Hepatocyte (in vitro differentiated cells): ENCODE measurements around the gene RPAIN.

Source experiments
- EZH2 ChIP-seq: fragments of 200-600 bp; sonication (generic); IDR thresholded peaks from 2 replicates; pipeline ENCODE4 v1.6.1; 2016; ENCODE audit warnings: antibody characterized with exemption, mild to moderate bottlenecking, borderline replicate concordance
- TF ChIP-seq, protein P1 (sequence below): fragments of 200-600 bp; sonication (generic); IDR thresholded peaks from 2 replicates; pipeline ENCODE4 v1.5.1; 2016; ENCODE audit warnings: antibody characterized with exemption, mild to moderate bottlenecking; ENCODE audit not compliant: poor library complexity

- no peak for TF ChIP-seq EZH2
- TF ChIP-seq, protein P1, sequence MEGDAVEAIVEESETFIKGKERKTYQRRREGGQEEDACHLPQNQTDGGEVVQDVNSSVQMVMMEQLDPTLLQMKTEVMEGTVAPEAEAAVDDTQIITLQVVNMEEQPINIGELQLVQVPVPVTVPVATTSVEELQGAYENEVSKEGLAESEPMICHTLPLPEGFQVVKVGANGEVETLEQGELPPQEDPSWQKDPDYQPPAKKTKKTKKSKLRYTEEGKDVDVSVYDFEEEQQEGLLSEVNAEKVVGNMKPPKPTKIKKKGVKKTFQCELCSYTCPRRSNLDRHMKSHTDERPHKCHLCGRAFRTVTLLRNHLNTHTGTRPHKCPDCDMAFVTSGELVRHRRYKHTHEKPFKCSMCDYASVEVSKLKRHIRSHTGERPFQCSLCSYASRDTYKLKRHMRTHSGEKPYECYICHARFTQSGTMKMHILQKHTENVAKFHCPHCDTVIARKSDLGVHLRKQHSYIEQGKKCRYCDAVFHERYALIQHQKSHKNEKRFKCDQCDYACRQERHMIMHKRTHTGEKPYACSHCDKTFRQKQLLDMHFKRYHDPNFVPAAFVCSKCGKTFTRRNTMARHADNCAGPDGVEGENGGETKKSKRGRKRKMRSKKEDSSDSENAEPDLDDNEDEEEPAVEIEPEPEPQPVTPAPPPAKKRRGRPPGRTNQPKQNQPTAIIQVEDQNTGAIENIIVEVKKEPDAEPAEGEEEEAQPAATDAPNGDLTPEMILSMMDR, result no peak
These were observed 2.5 kb downstream of the RPAIN start for GRCh38 chr17:5422505-5422904.
